ENCODE results near the gene TFEB.

Gene TFEB

GRCh38 chr6:41726876-41727275, 8.5 kb downstream of the TFEB start:
- Histone ChIP-seq H3K9me3 (ENCODE audit: control insufficient read depth, insufficient read depth, low read length) (no peaks in the 10 kb centered on the region), H3K9ac (ENCODE audit: low read depth, low read length) (no peak overlapping the region), H3K4me1 (ENCODE audit: insufficient read depth, low read length) (peaks cover 18% of the 10 kb centered on the region), H3K36me3 (ENCODE audit: insufficient read depth, low read length) (no peaks in the 10 kb centered on the region)

GRCh38 chr6:41724586-41725501, 10.6 kb downstream of the TFEB start:
- Histone ChIP-seq H3K9ac (ENCODE audit: low read depth, low read length) (no peak overlapping the region), H3K36me3 (ENCODE audit: insufficient read depth, low read length) (no peaks in the 10 kb centered on the region), H3K9me3 (ENCODE audit: control insufficient read depth, insufficient read depth, low read length) (no peaks in the 10 kb centered on the region), H3K4me1 (ENCODE audit: insufficient read depth, low read length) (peaks cover 18% of the 10 kb centered on the region)

DNA sequence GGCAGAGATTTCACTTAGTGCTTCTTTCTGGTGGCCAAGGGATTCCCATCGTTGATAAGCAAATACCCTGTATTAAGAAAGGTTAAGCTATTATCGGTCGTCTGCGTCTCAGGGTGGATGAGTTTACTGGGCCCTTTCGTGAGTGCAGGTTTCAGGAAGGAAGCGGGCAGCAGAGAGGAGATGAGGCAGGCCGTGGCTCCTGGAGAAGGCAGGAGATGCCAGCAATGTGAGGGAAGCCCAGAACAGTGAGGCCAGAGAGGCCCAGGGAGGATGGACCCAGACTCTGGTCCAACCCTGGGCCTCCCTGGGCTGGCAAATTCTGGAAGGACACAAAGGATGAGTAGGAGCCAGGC, 11.2 kb downstream of the TFEB start:
- Histone ChIP-seq H3K9me3 (ENCODE audit: control insufficient read depth, insufficient read depth, low read length) (no peaks in the 10 kb centered on the region), H3K4me1 (ENCODE audit: insufficient read depth, low read length) (peaks cover 15% of the 10 kb centered on the region), H3K36me3 (ENCODE audit: insufficient read depth, low read length) (no peaks in the 10 kb centered on the region), H3K9ac (ENCODE audit: low read depth, low read length) (no peak overlapping the region)

DNA sequence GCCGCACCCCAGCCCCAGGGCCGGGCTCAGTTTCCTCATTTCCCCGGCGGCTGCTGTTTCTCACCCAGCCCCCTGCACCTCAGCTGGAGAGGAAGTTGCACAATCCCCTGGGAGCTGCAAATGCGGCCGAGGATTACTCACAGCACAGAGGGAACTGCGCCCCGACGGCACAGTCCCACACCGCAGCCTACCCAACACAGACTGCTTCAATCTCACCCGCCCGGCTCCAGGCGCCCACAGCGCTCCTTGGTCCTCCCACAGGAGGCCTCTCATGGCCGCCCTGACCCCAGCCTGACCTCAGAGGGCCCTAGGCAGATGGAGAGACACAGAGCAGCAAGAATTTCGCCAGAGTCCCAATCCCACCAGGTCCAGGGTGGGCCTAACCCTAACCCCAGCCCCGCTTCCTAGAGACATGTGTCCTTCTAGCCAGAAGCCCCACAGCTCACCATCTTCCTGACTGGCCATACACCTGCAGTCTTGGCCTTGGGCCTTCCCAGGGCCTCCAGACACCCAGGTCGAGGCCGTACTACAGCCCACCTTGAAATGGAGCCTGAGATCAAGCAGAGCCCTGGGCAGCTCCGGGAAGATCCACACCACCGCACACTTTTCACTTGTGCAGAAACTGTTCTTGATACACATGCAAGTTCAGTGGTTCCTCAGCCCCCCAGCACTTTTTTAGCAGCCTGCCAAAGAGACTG, 11.7 kb downstream of the TFEB start:
- Histone ChIP-seq H3K4me1 (ENCODE audit: insufficient read depth, low read length) (peaks cover 14% of the 10 kb centered on the region; the same call in 1 of the 2 replicates), H3K9me3 (ENCODE audit: control insufficient read depth, insufficient read depth, low read length) (no peaks in the 10 kb centered on the region), H3K9ac (ENCODE audit: low read depth, low read length) (no peak overlapping the region), H3K36me3 (ENCODE audit: insufficient read depth, low read length) (no peaks in the 10 kb centered on the region)

DNA sequence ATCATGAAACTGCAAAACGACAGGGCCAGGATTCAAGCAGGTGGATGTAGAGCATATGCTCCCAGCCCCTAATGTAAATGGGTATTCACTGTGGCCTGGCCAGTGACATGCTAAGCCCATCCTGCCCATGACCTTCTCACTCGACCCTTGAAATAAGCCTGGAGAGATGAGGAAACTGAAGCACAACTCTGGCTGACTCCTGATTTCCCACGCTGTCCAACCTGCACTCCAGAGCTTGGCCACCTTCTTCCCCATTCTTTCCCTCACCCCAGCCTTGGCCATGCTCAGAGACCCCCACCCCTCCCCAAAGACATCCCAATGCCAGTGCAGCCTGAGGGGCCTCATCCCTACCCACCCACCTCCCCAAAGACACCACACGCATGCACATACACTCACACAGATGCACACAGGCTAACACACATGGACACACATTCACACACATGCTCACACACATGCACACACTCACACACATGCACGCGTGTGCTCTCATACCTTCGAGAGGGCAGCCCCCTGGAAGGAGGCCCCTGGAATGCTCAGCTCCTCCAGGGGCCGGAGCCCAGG, 12.4 kb downstream of the TFEB start:
- Histone ChIP-seq H3K4me1 (ENCODE audit: insufficient read depth, low read length) (peaks cover 14% of the 10 kb centered on the region; the same call in 1 of the 2 replicates), H3K36me3 (ENCODE audit: insufficient read depth, low read length) (no peaks in the 10 kb centered on the region), H3K9me3 (ENCODE audit: control insufficient read depth, insufficient read depth, low read length) (no peaks in the 10 kb centered on the region), H3K9ac (ENCODE audit: low read depth, low read length) (no peak overlapping the region)

- Histone ChIP-seq H3K9ac (ENCODE audit: low read depth, low read length) (no peak overlapping the region), H3K36me3 (ENCODE audit: insufficient read depth, low read length) (no peaks in the 10 kb centered on the region), H3K9me3 (ENCODE audit: control insufficient read depth, insufficient read depth, low read length) (no peaks in the 10 kb centered on the region), H3K4me1 (ENCODE audit: insufficient read depth, low read length) (peaks cover 14% of the 10 kb centered on the region; the same call in 1 of the 2 replicates)
These were observed 14.0 kb downstream of the TFEB start for GRCh38 chr6:41721414-41721813.

DNA sequence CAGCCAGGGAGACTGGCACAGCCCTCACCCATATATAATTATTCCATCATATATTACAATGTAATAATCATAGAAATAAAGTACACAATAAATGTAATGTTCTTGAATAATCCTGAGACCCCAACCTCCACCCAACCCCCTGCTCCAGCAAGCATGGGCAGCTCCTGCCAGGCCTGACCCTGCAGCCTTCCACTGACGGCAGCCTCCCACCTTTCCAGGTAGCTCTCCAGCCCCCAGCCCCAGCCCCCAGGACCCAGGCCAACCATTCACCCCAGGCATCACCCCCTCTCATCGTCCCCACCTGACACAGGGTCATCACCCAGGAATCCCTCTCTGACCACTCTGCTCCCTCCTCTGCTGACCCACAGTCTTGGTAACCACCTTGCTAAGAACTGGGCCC, 14.6 kb downstream of the TFEB start:
- H3K4me1 ChIP-seq (ENCODE audit: insufficient read depth, low read length): peaks cover 14% of the 10 kb centered on the region; the same call in 1 of the 2 replicates
- H3K36me3 ChIP-seq (ENCODE audit: insufficient read depth, low read length): no peaks in the 10 kb centered on the region
- no peak overlapping the region for H3K9ac ChIP-seq (ENCODE audit: low read depth, low read length)
- H3K9me3 ChIP-seq (ENCODE audit: control insufficient read depth, insufficient read depth, low read length): no peaks in the 10 kb centered on the region

DNA sequence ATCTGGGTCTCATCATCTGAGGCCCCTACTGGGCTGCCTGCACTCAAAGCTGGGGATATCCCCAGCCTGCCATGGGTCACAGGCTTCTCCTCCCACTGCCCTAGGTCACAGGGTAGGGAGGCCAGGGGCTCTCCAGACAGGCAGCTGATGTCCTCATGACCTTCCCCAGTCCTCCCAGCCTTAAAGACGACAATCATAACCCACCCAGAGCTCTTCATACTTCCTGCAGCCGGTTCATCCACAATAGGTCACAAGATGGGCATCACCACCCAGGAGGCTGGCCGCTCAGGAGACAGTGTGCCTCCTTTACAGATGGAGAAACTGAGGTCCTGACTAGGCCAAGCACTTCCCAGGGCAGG, 15.2 kb downstream of the TFEB start:
- H3K9ac ChIP-seq (ENCODE audit: low read depth, low read length): no peak overlapping the region
- H3K9me3 ChIP-seq (ENCODE audit: control insufficient read depth, insufficient read depth, low read length): no peaks in the 10 kb centered on the region
- H3K36me3 ChIP-seq (ENCODE audit: insufficient read depth, low read length): no peaks in the 10 kb centered on the region
- peaks cover 14% of the 10 kb centered on the region; the same call in 1 of the 2 replicates for H3K4me1 ChIP-seq (ENCODE audit: insufficient read depth, low read length)

DNA sequence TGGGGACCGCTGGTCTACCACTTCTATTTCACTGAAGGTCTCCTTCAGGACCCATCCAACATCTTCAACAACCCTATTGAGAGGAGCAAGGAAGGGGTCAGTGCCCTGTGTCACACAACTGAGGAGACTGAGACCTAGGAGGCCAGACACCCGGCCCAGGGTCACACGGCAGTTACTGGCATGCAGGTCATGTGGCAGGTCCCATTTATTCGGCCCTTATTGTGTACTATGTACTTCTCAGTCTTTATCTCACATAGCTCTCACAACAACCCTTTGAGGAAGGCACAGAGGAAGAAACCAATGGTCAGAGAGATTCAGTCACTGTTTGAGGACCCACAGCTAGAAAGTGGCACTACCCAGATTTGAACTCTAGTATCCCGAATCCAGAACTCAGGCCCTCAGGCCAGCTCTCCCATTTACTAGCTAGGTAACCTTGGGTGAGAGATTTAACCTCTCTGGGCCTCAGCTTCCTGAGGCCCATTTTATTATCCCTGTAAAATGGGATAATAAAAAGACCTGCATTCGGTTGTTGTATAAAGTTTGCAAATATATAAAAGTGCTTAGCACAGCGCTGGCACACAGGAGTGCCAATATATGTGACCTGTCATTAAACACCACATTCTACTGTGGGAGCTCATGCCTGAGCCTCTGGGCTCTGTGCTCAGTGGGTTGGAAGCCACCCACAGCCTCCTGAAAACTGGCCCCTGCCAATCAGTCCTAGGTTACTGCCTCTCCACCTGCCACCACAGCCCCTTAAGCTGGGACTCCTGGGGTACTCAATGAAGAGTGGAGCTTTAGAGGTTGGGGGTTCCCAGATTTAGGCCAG, 15.8 kb downstream of the TFEB start:
- Histone ChIP-seq H3K9ac (ENCODE audit: low read depth, low read length) (no peak overlapping the region), H3K9me3 (ENCODE audit: control insufficient read depth, insufficient read depth, low read length) (no peaks in the 10 kb centered on the region), H3K4me1 (ENCODE audit: insufficient read depth, low read length) (peaks cover 14% of the 10 kb centered on the region; the same call in 1 of the 2 replicates), H3K36me3 (ENCODE audit: insufficient read depth, low read length) (no peaks in the 10 kb centered on the region)

DNA sequence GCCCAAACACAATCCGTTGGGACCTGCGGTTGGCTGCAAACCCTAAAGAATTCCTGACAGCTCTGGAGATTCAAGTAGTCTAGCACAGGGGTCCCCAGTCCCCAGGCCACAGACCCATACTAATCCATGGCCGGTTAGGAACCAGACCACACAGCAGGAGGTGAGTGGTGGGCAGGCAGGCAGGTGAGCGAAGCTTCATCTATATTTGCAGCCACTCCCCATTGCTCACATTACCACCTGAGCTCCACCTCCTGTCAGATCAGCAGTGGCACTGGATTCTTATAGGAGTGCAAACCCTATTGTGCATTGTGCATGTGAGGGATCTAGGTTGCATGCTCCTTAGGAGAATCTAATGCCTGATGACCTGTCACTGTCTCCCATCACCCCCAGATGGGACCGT, 16.6 kb downstream of the TFEB start:
- Histone ChIP-seq H3K9me3 (ENCODE audit: control insufficient read depth, insufficient read depth, low read length) (no peaks in the 10 kb centered on the region), H3K4me1 (ENCODE audit: insufficient read depth, low read length) (peaks cover 12% of the 10 kb centered on the region; the same call in 1 of the 2 replicates), H3K36me3 (ENCODE audit: insufficient read depth, low read length) (no peaks in the 10 kb centered on the region), H3K9ac (ENCODE audit: low read depth, low read length) (no peak overlapping the region)

- H3K9me3 ChIP-seq (ENCODE audit: control insufficient read depth, insufficient read depth, low read length): no peaks in the 10 kb centered on the region
- H3K9ac ChIP-seq (ENCODE audit: low read depth, low read length): no peak overlapping the region
- no peaks in the 10 kb centered on the region for H3K36me3 ChIP-seq (ENCODE audit: insufficient read depth, low read length)
- H3K4me1 ChIP-seq (ENCODE audit: insufficient read depth, low read length): peaks cover 7% of the 10 kb centered on the region; the same call in 1 of the 2 replicates
These were observed 18.0 kb downstream of the TFEB start for GRCh38 chr6:41717392-41717736.

DNA sequence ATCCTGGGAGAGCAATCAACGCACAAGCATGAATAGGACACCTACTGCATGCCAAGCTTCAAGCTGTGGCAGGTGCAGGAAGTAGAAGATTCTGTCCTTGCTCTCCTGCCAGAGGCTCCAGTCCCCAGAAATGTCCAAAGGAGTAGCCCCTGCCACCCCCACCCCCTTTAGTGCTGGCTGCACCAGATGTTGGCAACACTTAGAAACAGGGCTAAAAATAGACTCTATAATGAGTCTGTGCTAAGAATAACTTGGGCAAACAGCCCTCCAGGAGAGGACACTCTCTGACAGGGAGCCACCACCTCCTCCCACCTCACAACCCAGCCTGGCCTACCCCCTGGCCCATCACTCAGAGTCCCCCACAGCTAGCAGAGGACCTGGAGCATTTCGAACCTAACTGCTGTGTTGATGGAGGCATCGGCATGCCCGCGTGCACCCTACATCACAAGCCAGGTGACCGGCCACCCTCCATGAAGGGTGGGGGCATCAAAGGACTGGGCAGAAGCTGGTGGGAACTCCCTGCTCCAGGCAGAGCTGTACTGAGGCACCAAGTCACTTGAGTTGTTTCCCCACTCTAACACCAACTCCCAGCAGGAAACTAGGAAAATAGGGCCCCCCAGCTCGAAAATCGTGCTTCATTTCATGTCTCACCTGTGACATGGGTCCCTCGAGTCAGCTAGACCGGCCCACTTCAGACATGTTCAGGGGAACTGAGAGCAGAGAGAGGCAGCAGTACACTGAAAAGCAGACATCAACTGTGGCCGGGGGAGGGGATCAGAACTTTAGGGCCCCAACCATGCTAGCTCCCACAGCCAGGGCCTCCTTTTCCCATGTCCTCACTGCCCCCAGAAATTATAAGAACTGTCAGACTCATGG, 18.7 kb downstream of the TFEB start:
- Histone ChIP-seq H3K4me1 (ENCODE audit: insufficient read depth, low read length) (peaks cover 7% of the 10 kb centered on the region; the same call in 1 of the 2 replicates), H3K9me3 (ENCODE audit: control insufficient read depth, insufficient read depth, low read length) (no peaks in the 10 kb centered on the region), H3K9ac (ENCODE audit: low read depth, low read length) (no peak overlapping the region), H3K36me3 (ENCODE audit: insufficient read depth, low read length) (no peaks in the 10 kb centered on the region)

- Histone ChIP-seq H3K4me1 (ENCODE audit: insufficient read depth, low read length) (peaks cover 7% of the 10 kb centered on the region; the same call in 1 of the 2 replicates), H3K9me3 (ENCODE audit: control insufficient read depth, insufficient read depth, low read length) (no peaks in the 10 kb centered on the region), H3K9ac (ENCODE audit: low read depth, low read length) (no peak overlapping the region), H3K36me3 (ENCODE audit: insufficient read depth, low read length) (no peaks in the 10 kb centered on the region)
These were observed 19.5 kb downstream of the TFEB start for GRCh38 chr6:41715795-41716515.
